SU-DHL-6 (cell line): ENCODE data around the gene PIGP.

ENCODE experiments used
- H2AFZ ChIP-seq: fragments of 200-600 bp; sonication (generic); 2 replicates; pipeline ENCODE4 v1.6.1; 2014; ENCODE audit warnings: low read depth, mild to moderate bottlenecking, moderate library complexity, mixed read lengths, antibody characterized with exemption, low read length; ENCODE audit not compliant: severe bottlenecking
- H3F3A ChIP-seq: fragments of 200-600 bp; shearing (Covaris generic); 2 replicates; pipeline ENCODE4 v1.6.0; 2016; ENCODE audit warnings: antibody characterized with exemption, mild to moderate bottlenecking; ENCODE audit not compliant: insufficient read depth
- H3K27ac ChIP-seq: fragments of 200-600 bp; sonication (generic); 2 replicates; pipeline ENCODE4 v1.5.1; 2016; ENCODE audit warnings: low read depth, mild to moderate bottlenecking, low read length, moderate library complexity, mixed read lengths
- H3K27me3 ChIP-seq: fragments of 200-600 bp; sonication (generic), shearing (Covaris generic); 2 replicates; pipeline ENCODE4 v1.6.0; 2014; ENCODE audit warnings: mild to moderate bottlenecking, low read length
- H3K36me3 ChIP-seq: fragments of 200-600 bp; sonication (generic); 2 replicates; pipeline ENCODE4 v1.6.1; 2014; ENCODE audit warnings: mild to moderate bottlenecking, low read length, mixed read lengths
- H3K4me2 ChIP-seq: fragments of 300-600, 200-600 bp; shearing (Covaris generic), sonication (generic); 2 replicates; pipeline ENCODE4 v1.6.0; 2014; ENCODE audit warnings: low read length, low read depth, mild to moderate bottlenecking; ENCODE audit not compliant: poor library complexity, severe bottlenecking
- H3K4me3 ChIP-seq: fragments of 200-600 bp; sonication (generic); 2 replicates; pipeline ENCODE4 v1.5.1; 2014; ENCODE audit warnings: antibody characterized with exemption, low read length, mild to moderate bottlenecking, mixed read lengths; ENCODE audit not compliant: insufficient read depth, poor library complexity, severe bottlenecking
- H3K79me2 ChIP-seq: fragments of 200-600 bp; sonication (generic); 2 replicates; pipeline ENCODE4 v1.6.1; 2014; ENCODE audit warnings: mild to moderate bottlenecking, low read length, moderate library complexity; ENCODE audit not compliant: insufficient read depth
- H3K9ac ChIP-seq: fragments of 200-600 bp; sonication (generic); 2 replicates; pipeline ENCODE4 v1.7.0; 2014; ENCODE audit warnings: mild to moderate bottlenecking, low read length
- H3K9me2 ChIP-seq: fragments of 200-600 bp; sonication (generic); replicated peaks from 2 replicates; pipeline ENCODE4 v1.6.1; 2014; ENCODE audit warnings: low read length; ENCODE audit not compliant: insufficient read depth
- H3K9me3 ChIP-seq: fragments of 200-600 bp; sonication (generic); 2 replicates; pipeline ENCODE4 v1.6.1; 2014; ENCODE audit warnings: low read length, mixed read lengths; ENCODE audit not compliant: insufficient read depth
- H4K20me1 ChIP-seq: fragments of 200-600 bp; sonication (generic); 2 replicates; pipeline ENCODE4 v1.6.1; 2014; ENCODE audit warnings: low read depth, mild to moderate bottlenecking, antibody characterized with exemption, low read length, moderate library complexity, mixed read lengths
- EZH2phosphoT487 ChIP-seq: fragments of 200-600 bp; sonication (generic), shearing (Covaris generic); conservative IDR thresholded peaks from 2 replicates; pipeline ENCODE4 v1.6.1; 2018; ENCODE audit warnings: mild to moderate bottlenecking, antibody characterized with exemption, low read length, moderate library complexity, mixed read lengths
- TF ChIP-seq, protein P1 (sequence below): fragments of 200-600 bp; sonication (generic); IDR thresholded peaks from one replicate; pipeline ENCODE4 v1.5.1; 2017; ENCODE audit warnings: antibody characterized with exemption, mild to moderate bottlenecking, low read length, moderate library complexity; ENCODE audit not compliant: insufficient read depth, poor library complexity, severe bottlenecking

Gene PIGP

DNA sequence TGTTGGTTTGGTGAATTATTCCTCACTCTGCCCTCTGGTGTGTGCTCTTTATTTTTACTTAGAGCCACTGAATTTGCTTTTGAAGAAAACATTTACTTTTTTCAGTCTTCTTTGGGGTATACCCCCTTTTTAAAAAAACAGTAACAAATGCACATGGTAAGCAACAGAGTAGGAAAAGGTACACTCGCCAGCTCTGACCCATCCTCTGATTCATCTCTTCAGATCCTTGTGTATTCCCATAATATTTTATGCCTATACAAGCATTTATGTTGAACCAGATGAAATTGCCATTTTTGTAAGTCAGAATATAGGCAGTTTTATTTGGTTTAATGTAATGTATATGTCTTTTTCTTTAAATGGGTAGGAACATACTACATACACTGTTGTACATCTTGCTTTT lies 28.5 kb upstream of the PIGP start:
- no peak overlapping the region for H3K4me3 ChIP-seq
- no peak for TF ChIP-seq EZH2phosphoT487
- TF ChIP-seq, protein P1, sequence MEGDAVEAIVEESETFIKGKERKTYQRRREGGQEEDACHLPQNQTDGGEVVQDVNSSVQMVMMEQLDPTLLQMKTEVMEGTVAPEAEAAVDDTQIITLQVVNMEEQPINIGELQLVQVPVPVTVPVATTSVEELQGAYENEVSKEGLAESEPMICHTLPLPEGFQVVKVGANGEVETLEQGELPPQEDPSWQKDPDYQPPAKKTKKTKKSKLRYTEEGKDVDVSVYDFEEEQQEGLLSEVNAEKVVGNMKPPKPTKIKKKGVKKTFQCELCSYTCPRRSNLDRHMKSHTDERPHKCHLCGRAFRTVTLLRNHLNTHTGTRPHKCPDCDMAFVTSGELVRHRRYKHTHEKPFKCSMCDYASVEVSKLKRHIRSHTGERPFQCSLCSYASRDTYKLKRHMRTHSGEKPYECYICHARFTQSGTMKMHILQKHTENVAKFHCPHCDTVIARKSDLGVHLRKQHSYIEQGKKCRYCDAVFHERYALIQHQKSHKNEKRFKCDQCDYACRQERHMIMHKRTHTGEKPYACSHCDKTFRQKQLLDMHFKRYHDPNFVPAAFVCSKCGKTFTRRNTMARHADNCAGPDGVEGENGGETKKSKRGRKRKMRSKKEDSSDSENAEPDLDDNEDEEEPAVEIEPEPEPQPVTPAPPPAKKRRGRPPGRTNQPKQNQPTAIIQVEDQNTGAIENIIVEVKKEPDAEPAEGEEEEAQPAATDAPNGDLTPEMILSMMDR: no peak

GRCh38 chr21:37100316-37100715 lies 27.4 kb upstream of the PIGP start:
- Histone ChIP-seq H3K36me3 (peaks cover 18% of the 10 kb centered on the region; the same call in 1 of the 2 replicates), H3F3A (no peaks in the 10 kb centered on the region), H3K4me3 (no peak overlapping the region), H2AFZ (no peak overlapping the region), H3K4me2 (no peak overlapping the region), H4K20me1 (no peaks in the 10 kb centered on the region), H3K27ac (no peak overlapping the region), H3K9me2 (no peaks in the 10 kb centered on the region), H3K27me3 (no peaks in the 10 kb centered on the region), H3K9me3 (no peaks in the 10 kb centered on the region), H3K9ac (no peak overlapping the region), H3K79me2 (no peaks in the 10 kb centered on the region)
- TF ChIP-seq EZH2phosphoT487: no peak
- TF ChIP-seq, protein P1: no peak

More for the DNA sequence above, 28.5 kb upstream of the PIGP start:
- Histone ChIP-seq H3K9ac (no peak overlapping the region), H3F3A (no peaks in the 10 kb centered on the region), H3K4me2 (no peak overlapping the region), H3K9me3 (no peaks in the 10 kb centered on the region), H3K27ac (no peak overlapping the region), H2AFZ (no peak overlapping the region), H3K9me2 (no peaks in the 10 kb centered on the region), H3K27me3 (no peaks in the 10 kb centered on the region), H3K79me2 (no peaks in the 10 kb centered on the region), H3K36me3 (peaks cover 16% of the 10 kb centered on the region; the same call in 1 of the 2 replicates), H4K20me1 (no peaks in the 10 kb centered on the region)

GRCh38 chr21:37098751-37099150 lies 25.9 kb upstream of the PIGP start:
- Histone ChIP-seq H3K79me2 (no peaks in the 10 kb centered on the region), H3F3A (no peaks in the 10 kb centered on the region), H3K27me3 (no peaks in the 10 kb centered on the region), H3K4me2 (no peak overlapping the region), H3K9ac (no peak overlapping the region), H3K9me3 (no peaks in the 10 kb centered on the region), H4K20me1 (no peaks in the 10 kb centered on the region; the same call in 1 of the 2 replicates), H3K27ac (no peak overlapping the region), H3K4me3 (no peak overlapping the region), H3K36me3 (peaks cover 25% of the 10 kb centered on the region; the same call in 1 of the 2 replicates), H2AFZ (no peak overlapping the region), H3K9me2 (no peaks in the 10 kb centered on the region)
- no peak for TF ChIP-seq EZH2phosphoT487
- TF ChIP-seq, protein P1: no peak
